Trophoblast cell (in vitro differentiated cells and primary cell): ENCODE data around the gene CAP1.
"Not testable (repeated sequence)": the region's sequence is repeated elsewhere in the genome, so short reads cannot be mapped to it uniquely, and the experiment has no call there.

ENCODE experiments used
- DNase-seq, 2 donors: peaks; one replicate each; pipeline ENCODE4 v3.0.0-alpha.2; 2016
- H2AFZ ChIP-seq: 2 replicates; pipeline ENCODE4 v1.6.1; 2013; ENCODE audit warnings: low read length, moderate library complexity, mild to moderate bottlenecking; ENCODE audit not compliant: insufficient read depth, poor library complexity
- H2AK5ac ChIP-seq: 2 replicates; pipeline ENCODE4 v1.6.1; 2013; ENCODE audit warnings: mild to moderate bottlenecking, low read length
- H2BK120ac ChIP-seq: 2 replicates; pipeline ENCODE4 v1.6.1; 2013; ENCODE audit warnings: low read length, mild to moderate bottlenecking, moderate library complexity; ENCODE audit not compliant: insufficient read depth, poor library complexity
- H2BK12ac ChIP-seq: 2 replicates; pipeline ENCODE4 v1.6.1; 2013; ENCODE audit warnings: mild to moderate bottlenecking, low read length, moderate library complexity
- H2BK5ac ChIP-seq: 2 replicates; pipeline ENCODE4 v1.6.1; 2013; ENCODE audit warnings: low read length, low read depth, moderate library complexity, mild to moderate bottlenecking; ENCODE audit not compliant: poor library complexity
- H3K14ac ChIP-seq: 2 replicates; pipeline ENCODE4 v1.6.1; 2013; ENCODE audit warnings: mild to moderate bottlenecking, low read length
- H3K18ac ChIP-seq: 2 replicates; pipeline ENCODE4 v1.6.1; 2013; ENCODE audit warnings: mild to moderate bottlenecking, low read length
- H3K23ac ChIP-seq: 2 replicates; pipeline ENCODE4 v1.6.1; 2013; ENCODE audit warnings: low read length
- H3K27ac ChIP-seq: 2 replicates; pipeline ENCODE4 v1.5.1; 2013; ENCODE audit warnings: low read depth, mild to moderate bottlenecking, inconsistent platforms, low read length, moderate library complexity
- H3K27me3 ChIP-seq: 2 replicates; pipeline ENCODE4 v1.6.1; 2013; ENCODE audit warnings: inconsistent platforms, mild to moderate bottlenecking, low read length, moderate library complexity; ENCODE audit not compliant: insufficient read depth
- H3K36me3 ChIP-seq, 2 experiments: 1 replicate in 1 of 2; 2 replicates in 1 of 2; pipeline ENCODE4 v1.6.1; 2013; ENCODE audit warnings: low read length in 2 of 2, mild to moderate bottlenecking in 2 of 2, moderate library complexity in 1 of 2; ENCODE audit not compliant: insufficient read depth in 2 of 2, control insufficient read depth in 1 of 2
- H3K4ac ChIP-seq: 2 replicates; pipeline ENCODE4 v1.6.1; 2013; ENCODE audit warnings: low read depth, mild to moderate bottlenecking, low read length, moderate library complexity
- H3K4me1 ChIP-seq, 2 experiments: 1 replicate in 1 of 2; 2 replicates in 1 of 2; pipeline ENCODE4 v1.6.1; 2013; ENCODE audit warnings: low read length in 2 of 2, mild to moderate bottlenecking in 2 of 2, moderate library complexity in 1 of 2; ENCODE audit not compliant: insufficient read depth in 2 of 2, control insufficient read depth in 1 of 2
- H3K4me2 ChIP-seq: 2 replicates; pipeline ENCODE4 v1.6.1; 2013; ENCODE audit warnings: inconsistent platforms, mild to moderate bottlenecking, low read length, moderate library complexity
- H3K4me3 ChIP-seq: 2 replicates; pipeline ENCODE4 v1.5.1; 2013; ENCODE audit warnings: mild to moderate bottlenecking, low read depth, low read length, inconsistent platforms
- H3K79me1 ChIP-seq: one replicate; pipeline ENCODE4 v1.6.1; 2013; ENCODE audit warnings: low read length
- H3K79me2 ChIP-seq: 2 replicates; pipeline ENCODE4 v1.6.1; 2013; ENCODE audit warnings: low read length, mild to moderate bottlenecking; ENCODE audit not compliant: control insufficient read depth, insufficient read depth, poor library complexity
- H3K9ac ChIP-seq: 2 replicates; pipeline ENCODE4 v1.6.1; 2013; ENCODE audit warnings: mild to moderate bottlenecking, low read length
- H3K9me3 ChIP-seq: 2 replicates; pipeline ENCODE4 v1.6.1; 2013; ENCODE audit warnings: low read depth, mild to moderate bottlenecking, control low read depth, inconsistent platforms, low read length; ENCODE audit not compliant: insufficient read depth
- H4K12ac ChIP-seq: 2 replicates; pipeline ENCODE4 v1.6.1; 2013; ENCODE audit warnings: low read depth, mild to moderate bottlenecking, low read length, moderate library complexity
- H4K8ac ChIP-seq: 2 replicates; pipeline ENCODE4 v1.6.1; 2013; ENCODE audit warnings: low read depth, mild to moderate bottlenecking, low read length, moderate library complexity
- H4K91ac ChIP-seq: one replicate; pipeline ENCODE4 v1.6.1; 2013; ENCODE audit warnings: low read depth, mild to moderate bottlenecking, low read length, moderate library complexity
- WGBS: extraction: QIAGEN DNeasy Blood & Tissue Kit; methylation state at CpG from one replicate; pipeline ENCODE4 v1.1.7; 2013; ENCODE audit warnings: missing lambda C conversion rate; ENCODE audit not compliant: insufficient read length, insufficient coverage; ENCODE audit errors: extremely low coverage; 5-methylcytosine and 5-hydroxymethylcytosine counted together

Gene CAP1

DNA sequence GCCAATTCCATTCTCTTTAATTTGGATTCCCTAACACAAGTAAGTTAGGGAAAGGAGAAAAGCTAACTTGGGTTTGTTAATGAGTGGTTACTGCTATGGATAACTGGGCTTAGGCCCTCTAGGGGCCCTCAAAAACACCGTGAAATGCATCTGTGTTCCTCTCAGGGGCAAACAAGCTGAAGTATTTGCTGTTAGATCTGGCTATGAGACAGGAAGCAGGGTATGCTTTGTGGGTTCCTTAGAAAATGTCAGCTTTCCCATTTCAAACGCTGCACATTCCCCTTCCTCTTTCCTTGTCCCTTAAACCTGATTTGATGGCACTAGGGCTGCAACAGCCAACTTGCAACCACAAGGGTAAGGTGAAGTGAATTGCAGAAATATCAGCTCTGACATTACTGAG, 5.7 kb upstream of the CAP1 start:
- H3K27ac ChIP-seq, result no peak overlapping the region
- H3K4me2 ChIP-seq, result no peak overlapping the region
- no peaks in the 10 kb centered on the region for H3K4me1 ChIP-seq
- WGBS, result no CpG with 5 or more reads among the region's 2 CpGs
- H3K27me3 ChIP-seq, result no peaks in the 10 kb centered on the region
- no peak for DNase-seq
- no peak overlapping the region for H2AFZ ChIP-seq
- H3K9me3 ChIP-seq, result no peaks in the 10 kb centered on the region
- H2BK5ac ChIP-seq, result no peak overlapping the region
- no peak overlapping the region for H2BK120ac ChIP-seq
- H3K14ac ChIP-seq, result no peak overlapping the region
- no peak overlapping the region for H4K91ac ChIP-seq
- no peak overlapping the region for H3K23ac ChIP-seq
- no peak overlapping the region for H4K12ac ChIP-seq
- H3K79me1 ChIP-seq, result peaks cover 8% of the 10 kb centered on the region
- H3K9ac ChIP-seq, result no peak overlapping the region
- no peaks in the 10 kb centered on the region for H3K36me3 ChIP-seq
- H2BK12ac ChIP-seq, result no peak overlapping the region
- H4K8ac ChIP-seq, result no peak overlapping the region
- H3K18ac ChIP-seq, result no peak overlapping the region
- H3K79me2 ChIP-seq, result peaks cover 5% of the 10 kb centered on the region
- H3K4ac ChIP-seq, result no peak overlapping the region
- no peak overlapping the region for H2AK5ac ChIP-seq
- no peak overlapping the region for H3K4me3 ChIP-seq

DNA sequence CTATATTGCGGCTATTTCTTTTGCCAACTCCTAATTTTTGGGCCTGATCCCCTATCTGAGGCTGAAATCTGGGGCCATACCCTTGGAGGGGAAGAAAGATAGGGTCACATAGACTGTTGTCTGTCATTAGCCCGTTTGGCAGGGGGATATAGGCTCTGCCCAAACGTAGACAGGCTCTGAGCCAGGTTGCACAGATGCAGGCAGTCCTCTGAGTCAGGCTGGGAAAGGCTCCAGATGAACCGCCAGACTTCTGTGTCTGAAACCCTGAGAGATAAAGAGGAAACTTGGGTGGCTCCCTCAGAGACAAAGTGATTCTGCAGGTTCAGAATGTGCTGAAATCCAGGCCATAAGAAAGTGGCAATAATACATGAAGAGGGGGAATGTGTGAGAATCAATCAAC, 4.0 kb upstream of the CAP1 start:
- WGBS, result no CpG with 5 or more reads among the region's 4 CpGs
- no peak overlapping the region for H3K18ac ChIP-seq
- H4K91ac ChIP-seq, result no peak overlapping the region
- no peaks in the 10 kb centered on the region for H3K27me3 ChIP-seq
- no peak overlapping the region for H2AK5ac ChIP-seq
- no peaks in the 10 kb centered on the region for H3K9me3 ChIP-seq
- H3K36me3 ChIP-seq, result no peaks in the 10 kb centered on the region
- no peak overlapping the region for H3K4ac ChIP-seq
- H2BK5ac ChIP-seq, result no peak overlapping the region
- H4K8ac ChIP-seq, result no peak overlapping the region
- peak; percentile 15 to 32 for DNase-seq
- H3K23ac ChIP-seq, result no peak overlapping the region
- H3K4me3 ChIP-seq, result no peak overlapping the region
- H3K4me1 ChIP-seq, result peaks cover 0 to 3% of the 10 kb centered on the region in 2 experiments
- H3K79me1 ChIP-seq, result peaks cover 20% of the 10 kb centered on the region
- no peak overlapping the region for H4K12ac ChIP-seq
- H3K9ac ChIP-seq, result no peak overlapping the region
- H3K14ac ChIP-seq, result no peak overlapping the region
- H2BK120ac ChIP-seq, result no peak overlapping the region
- H3K27ac ChIP-seq, result no peak overlapping the region
- H3K79me2 ChIP-seq, result peaks cover 17% of the 10 kb centered on the region
- H2BK12ac ChIP-seq, result no peak overlapping the region
- H2AFZ ChIP-seq, result no peak overlapping the region
- H3K4me2 ChIP-seq, result no peak overlapping the region

DNA sequence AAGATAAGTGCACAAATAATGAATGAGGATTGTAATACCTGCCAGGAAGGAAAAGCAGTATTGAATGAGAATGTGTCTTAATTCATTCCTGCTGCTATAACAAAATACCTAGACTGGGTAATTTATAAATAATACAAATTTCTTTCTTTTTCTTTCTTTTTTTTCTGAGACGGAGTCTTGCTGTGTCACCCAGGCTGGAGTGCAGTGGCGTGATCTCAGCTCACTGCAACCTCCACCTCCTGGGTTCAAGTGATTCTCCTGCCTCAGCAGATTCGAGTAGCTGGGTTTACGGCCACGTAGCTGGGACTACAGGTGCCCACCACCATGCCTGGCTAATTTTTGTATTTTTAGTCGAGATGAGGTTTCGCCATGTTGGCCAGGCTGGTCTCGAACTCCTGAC, 3.3 kb upstream of the CAP1 start:
- H3K4ac ChIP-seq, DNase-seq, H4K8ac ChIP-seq, H3K9ac ChIP-seq, H4K91ac ChIP-seq, H3K36me3 ChIP-seq, H3K4me1 ChIP-seq, H3K14ac ChIP-seq, H2BK12ac ChIP-seq, H3K9me3 ChIP-seq, H2BK5ac ChIP-seq, H3K27ac ChIP-seq, H2AFZ ChIP-seq, H2AK5ac ChIP-seq, H3K23ac ChIP-seq, H3K4me2 ChIP-seq, H3K4me3 ChIP-seq, H3K18ac ChIP-seq, H3K27me3 ChIP-seq, H4K12ac ChIP-seq, H2BK120ac ChIP-seq: not testable (repeated sequence)
- H3K79me1 ChIP-seq, result peaks cover 20% of the 10 kb centered on the region
- WGBS, result no CpG with 5 or more reads among the region's 8 CpGs
- H3K79me2 ChIP-seq, result peaks cover 20% of the 10 kb centered on the region

DNA sequence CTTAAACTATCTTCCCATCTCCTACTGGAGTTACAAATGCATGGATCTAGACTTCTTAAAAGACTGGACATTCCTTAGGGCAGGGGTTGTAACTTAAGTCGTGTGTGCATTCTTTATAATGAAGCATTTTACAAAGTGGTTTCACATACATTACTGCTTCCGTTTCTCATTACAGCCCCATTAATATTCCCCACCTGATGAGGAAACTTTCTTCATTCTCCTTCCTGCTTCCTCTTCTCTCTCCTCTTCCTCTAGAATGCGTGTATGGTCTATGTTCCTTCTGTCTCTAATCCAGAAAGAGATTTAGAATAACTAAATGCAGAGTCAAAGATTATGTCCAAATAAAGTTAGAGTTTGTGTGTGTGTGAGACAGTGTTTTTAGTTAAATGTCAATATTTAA, 1.8 kb upstream of the CAP1 start:
- Histone ChIP-seq H2BK12ac (no peak overlapping the region), H3K9me3 (no peaks in the 10 kb centered on the region), H3K4me3 (no peak overlapping the region), H3K14ac (no peak overlapping the region), H3K4me1 (peaks cover 2 to 6% of the 10 kb centered on the region in 2 experiments), H2AK5ac (no peak overlapping the region), H3K79me1 (peaks cover 20% of the 10 kb centered on the region), H3K4me2 (no peak overlapping the region), H2BK5ac (no peak overlapping the region), H3K79me2 (peaks cover 30% of the 10 kb centered on the region), H3K9ac (no peak overlapping the region), H3K18ac (no peak overlapping the region), H4K12ac (no peak overlapping the region), H3K23ac (no peak overlapping the region), H4K91ac (no peak overlapping the region), H4K8ac (no peak overlapping the region), H3K27me3 (no peaks in the 10 kb centered on the region), H3K4ac (no peak overlapping the region), H2AFZ (no peak overlapping the region), H2BK120ac (no peak overlapping the region), H3K36me3 (peaks cover 3 to 11% of the 10 kb centered on the region in 2 experiments), H3K27ac (no peak overlapping the region)
- WGBS, result no CpG with 5 or more reads among the region's 3 CpGs
- DNase-seq, result no peak
